ENCODE data around the gene PCSK9.

PCSK9 gene

GRCh38 chr1:55039342-55040082 lies at the start of gene PCSK9:
Gene PCSK9, plus strand, starts transcription at chr1:55039548. Its CDS starts 290 bp downstream, at chr1:55039838.
- DNase-seq (ENCODE audit: insufficient read length, low spot score) (no peak), FAIRE-seq (no peak)

DNA sequence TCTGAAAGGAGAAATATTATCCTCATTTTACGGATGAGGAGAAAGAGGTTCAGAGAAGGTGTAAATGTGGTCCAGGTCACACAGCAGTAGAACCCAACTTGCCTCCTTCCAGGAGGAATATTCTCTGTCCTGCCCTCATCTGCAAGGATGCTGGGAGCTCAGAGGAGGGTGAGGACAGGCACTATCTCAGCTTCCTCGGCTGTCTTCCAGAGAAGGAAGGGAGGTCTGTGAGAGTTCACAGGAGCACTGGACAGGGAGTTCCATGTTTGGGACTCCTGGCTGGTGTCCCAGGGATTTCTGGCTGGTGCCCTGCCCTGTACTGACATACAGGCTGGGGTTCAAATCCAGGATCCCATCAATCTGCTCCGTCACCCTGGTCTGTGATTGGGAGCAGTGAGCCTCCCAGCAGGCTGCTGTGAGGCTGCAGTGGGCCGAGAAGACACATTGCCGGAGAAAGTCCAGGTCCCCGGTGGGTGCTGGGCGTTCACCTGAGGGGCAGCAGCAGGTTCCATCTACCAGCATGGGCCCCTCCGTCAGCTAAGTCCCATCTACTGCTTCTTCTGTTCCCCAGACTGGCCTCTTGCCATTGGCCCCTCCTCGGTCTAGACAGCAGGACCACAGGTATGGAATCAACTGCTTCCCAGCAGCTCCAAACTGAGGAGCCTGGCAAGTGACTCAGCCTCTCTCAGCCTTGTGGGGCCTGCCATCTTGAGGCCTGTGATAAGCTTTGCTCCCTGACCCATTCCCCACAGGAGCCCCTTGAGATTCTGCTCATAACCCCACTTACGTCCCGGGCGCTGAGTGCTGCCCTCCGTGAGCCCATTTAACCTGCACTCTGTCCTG lies 49.2 kb upstream of the PCSK9 start:
- no peak for FAIRE-seq
- no peak for DNase-seq (ENCODE audit: insufficient read length, low spot score)

DNA sequence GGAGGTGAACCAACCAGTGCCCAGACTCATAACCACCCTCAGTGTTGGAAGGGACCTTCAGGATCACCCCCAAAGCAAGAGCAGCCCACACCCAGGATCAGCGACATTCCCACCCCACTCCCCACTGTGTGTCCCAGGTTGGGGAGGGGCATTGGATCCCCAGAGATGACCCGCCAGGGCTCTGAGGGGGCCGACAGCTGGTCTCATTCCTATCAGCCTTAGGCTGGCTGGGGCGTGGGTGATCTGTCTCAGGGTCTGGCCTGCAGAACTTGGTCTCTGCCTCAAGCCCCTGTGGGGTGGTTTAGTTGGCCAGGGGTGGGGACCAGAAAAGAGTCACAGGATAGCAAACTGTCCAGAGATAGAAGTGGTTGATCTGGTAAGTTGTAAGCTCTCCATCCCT lies 48.4 kb upstream of the PCSK9 start:
- FAIRE-seq, result no peak
- no peak for DNase-seq (ENCODE audit: insufficient read length, low spot score)

DNA sequence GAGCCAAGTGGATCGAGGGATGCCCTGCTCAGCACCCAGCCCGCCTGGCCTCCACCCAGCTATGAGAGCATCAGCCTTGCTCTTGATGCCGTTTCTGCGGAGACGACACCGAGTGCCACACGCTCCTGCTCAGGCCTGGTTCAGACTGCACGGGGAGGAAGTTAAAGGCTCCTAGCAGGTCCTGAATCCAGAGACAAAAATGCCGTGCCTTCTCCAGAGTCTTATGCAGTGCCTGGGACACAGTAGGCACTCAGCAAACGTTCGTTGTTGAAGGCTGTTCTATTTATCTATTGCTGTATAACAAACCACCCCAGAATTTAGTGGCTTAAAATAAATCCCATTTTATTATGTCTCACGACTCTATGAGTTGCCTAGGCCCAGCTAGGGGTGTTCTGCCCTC lies 47.4 kb upstream of the PCSK9 start:
- DNase-seq (ENCODE audit: insufficient read length, low spot score) (no peak), FAIRE-seq (no peak)

- no peak for DNase-seq (ENCODE audit: insufficient read length, low spot score)
- no peak for FAIRE-seq
Measured at GRCh38 chr1:54993140-54993539, 46.2 kb upstream of the PCSK9 start.

DNA sequence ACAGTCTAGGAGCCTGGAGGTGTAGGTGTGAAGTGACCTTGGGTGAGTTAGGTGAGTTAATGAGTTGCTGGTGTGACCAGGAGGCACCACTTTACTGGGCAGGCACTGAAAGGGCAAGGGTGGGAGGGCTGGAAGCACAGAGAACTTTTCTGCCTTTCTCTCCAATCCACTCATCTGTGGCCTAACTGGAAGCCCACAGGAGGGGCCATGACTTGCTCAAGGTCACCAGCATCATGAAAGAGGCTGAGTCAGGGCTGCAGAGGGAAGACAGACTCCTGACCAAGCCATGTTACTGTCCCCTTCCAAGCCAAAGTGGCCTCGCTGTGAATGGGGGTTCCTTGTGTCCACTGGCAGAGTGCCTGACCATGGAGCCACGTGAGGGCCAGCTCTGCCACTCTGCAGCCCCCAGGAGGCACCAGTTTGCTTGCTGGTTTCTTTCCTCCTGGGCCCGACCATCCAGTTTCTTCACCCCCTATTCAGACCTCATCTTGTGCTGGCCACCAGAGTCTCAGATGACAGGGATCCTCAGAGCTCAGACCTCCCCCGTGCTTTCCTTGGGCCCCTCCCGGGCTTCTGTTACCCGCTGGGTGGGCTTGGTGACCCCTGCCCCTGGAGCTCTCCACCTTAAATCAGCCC lies 44.9 kb upstream of the PCSK9 start:
- FAIRE-seq, result no peak

DNA sequence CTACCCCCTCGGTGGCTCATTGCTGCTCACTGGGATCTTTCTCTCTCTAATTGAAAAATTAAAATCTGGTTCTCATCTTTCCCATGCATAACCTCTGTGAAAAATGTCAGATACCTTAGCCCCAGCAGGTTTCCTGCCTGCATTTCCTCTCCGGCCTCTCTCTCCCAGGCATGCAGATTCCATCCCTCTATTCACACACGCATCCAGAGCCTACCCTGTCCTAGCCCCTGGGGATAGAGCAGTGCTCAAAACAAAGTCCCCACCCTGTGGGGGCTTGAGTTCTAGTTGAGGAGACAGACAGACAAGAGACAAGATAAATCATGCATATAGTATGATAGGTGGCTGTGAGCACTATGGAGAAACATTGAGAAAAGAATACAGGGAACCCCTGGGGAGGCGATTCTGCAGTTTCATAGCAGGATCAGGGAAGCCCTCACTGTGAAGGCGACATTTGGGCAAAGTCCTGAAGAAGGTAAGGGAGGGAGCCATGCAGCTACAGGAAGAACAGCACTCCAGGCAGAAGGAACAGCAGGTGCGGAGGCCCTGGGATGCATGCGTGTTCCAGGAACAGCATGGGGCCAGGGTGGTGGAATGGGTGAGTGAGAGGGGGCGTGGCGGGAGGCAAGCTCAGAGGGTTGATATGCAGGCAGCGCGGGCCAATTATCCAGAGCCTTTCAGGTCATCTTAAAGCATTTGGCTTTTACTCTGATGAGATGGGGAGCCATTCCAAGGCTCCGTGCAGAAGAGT lies 44.2 kb upstream of the PCSK9 start:
- no peak for DNase-seq (ENCODE audit: insufficient read length, low spot score)
- no peak for FAIRE-seq

More for the DNA sequence above, 44.9 kb upstream of the PCSK9 start:
- no peak for DNase-seq (ENCODE audit: insufficient read length, low spot score)

DNA sequence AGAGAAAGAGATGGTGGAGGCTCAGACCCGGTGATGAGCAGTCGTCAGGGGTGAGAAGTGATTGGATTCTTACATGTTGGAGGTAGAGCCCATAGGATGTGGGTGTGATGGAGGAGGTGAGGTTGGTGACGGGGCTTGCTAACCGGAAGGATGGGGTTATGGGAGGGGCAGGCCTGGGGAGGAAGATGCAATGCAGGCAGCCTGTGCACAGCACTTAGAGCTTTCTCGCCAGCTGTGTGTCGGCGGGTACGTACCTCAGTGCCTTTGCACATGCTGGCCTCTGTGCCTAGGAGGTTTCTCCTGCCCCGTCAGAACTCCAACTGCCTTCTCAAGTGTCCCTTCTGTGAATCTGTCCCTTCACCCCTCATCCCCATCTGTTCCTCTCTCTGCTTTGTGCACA lies 43.5 kb upstream of the PCSK9 start:
- DNase-seq (ENCODE audit: insufficient read length, low spot score) (no peak), FAIRE-seq (no peak)

GRCh38 chr1:54996359-54996868 lies 42.9 kb upstream of the PCSK9 start:
- DNase-seq (ENCODE audit: insufficient read length, low spot score) (peak; percentile 83), FAIRE-seq (no peak)

DNA sequence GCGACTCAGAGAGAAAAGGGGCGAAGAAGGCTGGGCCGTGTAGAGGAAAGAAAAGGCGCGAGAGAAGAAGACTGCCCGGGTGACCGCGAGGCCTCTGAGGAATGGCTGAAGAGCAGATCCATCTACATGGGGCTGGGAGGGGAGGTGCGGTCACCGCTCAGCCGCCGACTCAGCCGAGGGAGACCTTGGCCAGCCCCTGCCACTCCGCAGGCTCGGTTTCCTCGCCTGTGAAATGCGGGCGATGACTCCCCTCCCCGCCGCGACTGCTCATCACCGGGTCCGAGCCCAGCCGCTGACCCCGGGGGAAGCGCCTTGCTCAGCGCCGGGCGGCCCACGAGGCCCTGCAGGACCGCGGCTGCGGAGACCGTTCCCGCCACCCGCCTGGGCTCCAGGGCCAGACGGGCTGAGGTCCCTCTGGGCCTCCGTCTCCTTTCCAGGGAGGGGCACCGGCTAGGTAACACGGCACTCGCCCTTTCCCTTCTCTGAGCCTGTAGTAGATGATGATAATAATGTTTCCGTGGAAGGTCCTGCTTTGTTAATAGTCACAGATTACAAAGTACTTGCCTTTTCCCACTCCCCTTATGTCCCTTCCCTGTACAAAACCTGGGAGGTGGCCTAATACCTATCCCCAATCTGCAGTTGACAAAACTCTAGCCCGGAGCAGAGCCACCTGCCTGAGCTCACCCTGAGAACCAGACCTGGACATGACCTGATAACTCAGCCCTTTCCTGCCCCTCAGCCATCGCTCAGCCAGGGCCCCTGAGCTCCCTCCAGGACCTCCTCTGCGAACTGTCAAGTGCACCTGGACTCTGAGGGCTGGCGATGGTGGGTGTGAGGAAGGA lies 42.3 kb upstream of the PCSK9 start:
- FAIRE-seq, result no peak
- DNase-seq (ENCODE audit: insufficient read length, low spot score), result no peak

GRCh38 chr1:54997711-54997986 lies 41.7 kb upstream of the PCSK9 start:
- DNase-seq (ENCODE audit: insufficient read length, low spot score) (no peak), FAIRE-seq (no peak)

DNA sequence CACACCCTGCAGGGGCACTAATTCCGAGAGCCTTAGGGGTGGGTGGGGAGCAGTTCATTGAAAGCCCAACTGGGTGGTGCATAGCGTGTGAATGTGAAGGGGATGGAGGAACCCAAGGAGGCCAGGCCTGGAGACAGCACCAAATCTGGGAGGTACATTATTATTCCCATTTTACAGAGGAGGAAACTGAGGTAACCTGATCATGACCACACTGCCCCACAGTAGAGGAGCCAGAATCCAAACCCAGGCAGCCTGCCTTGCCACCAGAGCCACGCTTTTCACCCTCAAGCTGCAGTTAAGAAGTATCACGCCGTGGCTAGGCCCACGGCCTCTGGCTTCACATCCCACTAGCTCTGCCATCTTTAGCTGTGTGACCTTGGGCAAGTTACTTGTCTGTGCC lies 41.2 kb upstream of the PCSK9 start:
- FAIRE-seq, result no peak

DNA sequence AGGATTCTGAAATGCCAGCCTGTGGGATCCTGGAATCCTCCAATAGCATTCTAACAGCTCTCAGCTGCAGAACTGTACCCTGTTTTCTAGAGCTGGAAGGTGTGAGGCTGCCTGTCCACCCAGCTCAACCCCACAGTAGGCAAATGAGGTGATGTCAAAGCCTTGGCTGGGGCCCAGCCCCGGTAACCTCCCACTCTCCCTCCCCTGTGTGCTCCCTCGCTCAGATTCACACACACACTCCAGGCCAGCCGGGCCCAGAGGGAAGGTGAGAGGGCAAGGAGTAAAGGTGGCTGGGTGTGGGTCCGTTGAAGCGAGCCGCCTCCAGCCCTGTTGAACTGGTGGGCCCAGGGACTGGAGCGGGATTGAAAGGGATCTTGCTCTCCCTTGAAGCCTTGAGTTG lies 40.7 kb upstream of the PCSK9 start, which contains the start of gene BSND:
Gene BSND, plus strand, starts transcription at position 257 of the 400 bp plus-strand sequence. CDS start 254 bp downstream, outside the sequence.
- FAIRE-seq (no peak), DNase-seq (ENCODE audit: insufficient read length, low spot score) (no peak)

More for the DNA sequence above, 41.2 kb upstream of the PCSK9 start:
- no peak for DNase-seq (ENCODE audit: insufficient read length, low spot score)

DNA sequence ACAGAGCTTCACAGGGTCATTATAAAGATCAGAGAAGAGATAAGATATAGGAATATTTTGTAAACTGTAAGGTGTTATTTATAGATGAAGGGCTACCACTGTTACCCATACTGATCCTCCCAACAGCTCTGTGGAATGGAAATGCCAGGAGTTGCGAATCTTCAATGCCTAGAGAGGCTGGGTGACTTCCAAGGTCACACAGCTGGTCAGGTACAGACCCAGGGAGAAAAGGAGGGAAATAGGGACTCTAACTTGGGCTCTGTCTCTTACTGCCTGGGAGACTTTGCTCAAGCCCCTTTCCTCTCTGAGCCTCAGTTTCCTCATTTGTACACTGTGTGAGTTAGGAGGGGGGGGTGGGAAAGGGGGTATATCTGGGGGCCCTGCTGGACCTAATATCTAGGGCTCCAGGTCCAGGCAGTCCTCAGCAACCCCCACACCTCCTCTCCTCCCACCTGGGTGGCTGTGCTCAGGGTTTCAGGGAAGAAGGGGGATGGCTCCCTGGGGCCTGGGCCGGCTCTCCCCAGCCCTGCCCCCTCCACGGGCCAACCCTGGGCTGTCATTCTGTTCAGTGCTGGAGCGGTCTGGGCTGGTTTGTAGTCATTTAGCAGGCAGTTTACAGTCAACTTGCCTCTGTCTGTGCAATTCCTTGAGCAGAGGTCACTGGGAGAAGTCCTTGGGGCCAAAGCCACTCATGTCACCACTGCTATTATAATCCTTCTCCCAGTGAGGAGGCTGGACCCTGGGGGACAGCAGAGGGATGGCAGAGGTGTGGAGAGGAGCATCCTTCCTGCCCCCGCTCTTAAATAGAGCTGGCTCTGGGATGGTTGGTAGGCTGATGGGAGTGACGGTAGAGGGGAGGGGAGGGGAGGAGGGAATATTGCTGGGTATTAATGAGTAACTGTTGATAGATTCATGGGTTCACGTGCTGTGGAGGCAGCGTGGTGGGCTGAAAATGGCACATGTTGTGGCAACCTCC lies 39.0 kb upstream of the PCSK9 start:
- no peak for FAIRE-seq
- DNase-seq (ENCODE audit: insufficient read length, low spot score), result no peak

DNA sequence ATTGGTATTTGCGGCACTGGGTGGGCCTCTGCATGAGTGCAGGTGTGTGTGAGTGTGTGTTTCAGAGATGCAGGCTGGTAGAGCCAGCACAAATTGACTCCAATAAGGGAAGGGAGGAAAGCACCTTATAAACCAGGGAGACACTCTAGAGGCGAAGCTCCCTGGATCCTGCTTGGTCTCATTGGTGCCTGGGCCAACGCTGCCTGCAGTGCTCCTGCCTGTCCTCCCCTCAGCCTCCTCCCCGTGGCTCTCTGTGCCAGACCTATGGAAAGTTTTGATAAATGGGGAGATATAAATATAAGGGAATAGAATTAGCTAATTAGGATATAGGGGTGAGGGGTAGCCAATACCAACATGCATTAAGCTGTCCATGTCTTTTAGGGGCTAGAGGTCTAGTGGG lies 38.0 kb upstream of the PCSK9 start:
- no peak for DNase-seq (ENCODE audit: insufficient read length, low spot score)
- FAIRE-seq, result no peak

GRCh38 chr1:55002686-55003085 lies 36.7 kb upstream of the PCSK9 start:
- DNase-seq (ENCODE audit: insufficient read length, low spot score), result no peak
- FAIRE-seq, result peak; percentile 98

DNA sequence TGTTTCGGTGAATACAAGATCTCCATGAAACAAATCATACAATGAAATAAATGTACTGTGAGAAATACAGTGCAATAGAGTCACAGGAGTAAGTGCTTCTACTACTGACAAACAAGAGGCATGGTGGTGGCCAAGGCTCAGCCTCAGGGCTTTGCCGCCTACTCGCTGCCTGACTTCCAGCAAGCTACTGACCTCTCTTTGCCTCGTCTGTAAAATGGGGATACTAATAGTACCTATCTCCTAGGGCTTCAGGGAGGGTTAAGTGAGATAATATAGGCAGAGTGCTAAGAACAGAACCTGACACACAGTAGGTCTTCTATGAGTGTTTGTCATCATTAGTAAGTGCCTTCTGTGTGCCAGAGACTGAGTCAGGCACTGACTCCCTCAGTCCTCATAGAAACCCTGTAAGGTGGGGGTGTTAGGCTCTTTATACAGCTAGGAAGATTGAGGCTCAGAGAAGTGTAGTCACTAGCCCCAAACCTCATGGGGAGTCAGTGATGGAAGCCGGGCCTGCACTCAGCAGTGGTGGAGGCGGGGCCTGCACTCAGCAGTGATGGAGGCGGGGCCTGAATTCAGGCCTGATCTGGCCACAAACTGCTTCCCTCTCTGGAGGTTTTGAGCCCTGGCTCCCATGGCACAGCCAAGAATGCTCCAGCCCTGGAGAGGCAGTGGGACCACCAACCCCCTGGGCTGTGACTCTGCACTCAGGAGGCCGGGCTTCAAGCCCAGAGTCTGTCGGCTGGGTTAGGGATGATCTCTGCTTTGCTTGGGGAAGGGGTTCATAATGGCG lies 33.8 kb upstream of the PCSK9 start:
- no peak for DNase-seq (ENCODE audit: insufficient read length, low spot score)

DNA sequence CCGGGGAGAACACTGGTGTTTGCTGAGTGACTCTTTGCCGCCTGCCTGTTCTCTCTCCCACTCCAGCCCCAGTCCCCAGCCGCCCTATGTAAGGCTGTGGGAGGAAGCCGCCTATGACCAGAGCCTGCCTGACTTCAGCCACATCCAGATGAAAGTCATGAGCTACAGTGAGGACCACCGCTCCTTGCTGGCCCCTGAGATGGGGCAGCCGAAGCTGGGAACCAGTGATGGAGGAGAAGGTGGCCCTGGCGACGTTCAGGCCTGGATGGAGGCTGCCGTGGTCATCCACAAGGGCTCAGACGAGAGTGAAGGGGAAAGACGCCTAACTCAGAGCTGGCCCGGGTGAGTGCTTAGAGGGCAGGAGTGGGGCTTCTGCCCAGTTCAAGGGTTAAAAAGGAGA lies 32.4 kb upstream of the PCSK9 start:
- DNase-seq (ENCODE audit: insufficient read length, low spot score), result no peak
- FAIRE-seq, result no peak

More for the DNA sequence above, 33.8 kb upstream of the PCSK9 start:
- FAIRE-seq, result no peak
